Measurements from ENCODE around the gene SMARCC1.

SMARCC1 gene

GRCh38 chr3:47536221-47536891 lies 245.3 kb downstream of the SMARCC1 start:
- no peak for DNase-seq
